ENCODE results near the gene FMN1. TPM values are rescaled to one million over a fixed set of nuclear protein-coding genes. Genes with fewer than 3 reads are reported as not detected.

The FMN1 gene
- total RNA-seq, 4 donors from 2014 or later, result 12.6 to 52.2 (median 20.1) TPM

- intact Hi-C loops (cut with DNase I; ENCODE audit: low total_unique reads), result no loop called here
- WGBS, 2 donors, result 85% methylated on average over 3 of the region's 3 CpGs
Measured at GRCh38 chr15:32781781-32782180, 412.7 kb downstream of the FMN1 start.

GRCh38 chr15:32778391-32779176, 415.9 kb downstream of the FMN1 start:
- TF ChIP-seq CTCF (IDR thresholded peaks at IDR 0.05) (no peak), POLR2A (IDR thresholded peaks at IDR 0.05) (no peak)
- DNase-seq (ENCODE audit: low spot score in 2 of 2), result no peak
- WGBS, 2 donors, result 84 to 90% methylated on average over 4 of the region's 4 CpGs
- intact Hi-C loops (cut with DNase I; ENCODE audit: low total_unique reads), result no loop called here
- no peak overlapping the region for H3K4me3 ChIP-seq (ENCODE audit: low read depth, poor library complexity, severe bottlenecking)

More at GRCh38 chr15:32781781-32782180, 412.7 kb downstream of the FMN1 start:
- DNase-seq (ENCODE audit: low spot score in 2 of 2), result no peak
- TF ChIP-seq CTCF (IDR thresholded peaks at IDR 0.05), result no peak
- TF ChIP-seq POLR2A (IDR thresholded peaks at IDR 0.05), result no peak
- H3K4me3 ChIP-seq (ENCODE audit: low read depth, poor library complexity, severe bottlenecking), result no peak overlapping the region

GRCh38 chr15:32775103-32775502, 419.4 kb downstream of the FMN1 start:
- no peak for TF ChIP-seq POLR2A (IDR thresholded peaks at IDR 0.05)
- 75 to 78% methylated on average over 3 of the region's 3 CpGs for WGBS, 2 donors
- no peak overlapping the region for H3K4me3 ChIP-seq (ENCODE audit: low read depth, poor library complexity, severe bottlenecking)
- no peak for DNase-seq (ENCODE audit: low spot score in 2 of 2)
- intact Hi-C loops (cut with DNase I; ENCODE audit: low total_unique reads), result no loop called here

GRCh38 chr15:32774022-32774421, 420.5 kb downstream of the FMN1 start:
- intact Hi-C loops (cut with DNase I; ENCODE audit: low total_unique reads), result no loop called here
- TF ChIP-seq CTCF (IDR thresholded peaks at IDR 0.05), result no peak
- TF ChIP-seq POLR2A (IDR thresholded peaks at IDR 0.05), result no peak
- WGBS, 2 donors, result 88 to 93% methylated on average over 4 of the region's 4 CpGs

GRCh38 chr15:32767236-32767635, 427.3 kb downstream of the FMN1 start:
- TF ChIP-seq POLR2A (IDR thresholded peaks at IDR 0.05), result no peak
- DNase-seq (ENCODE audit: low spot score in 2 of 2), result no peak
- intact Hi-C loops (cut with DNase I; ENCODE audit: low total_unique reads), result no loop called here
- WGBS, 2 donors, result 87 to 97% methylated on average over 1 of the region's 1 CpG
- H3K4me3 ChIP-seq (ENCODE audit: low read depth, poor library complexity, severe bottlenecking), result no peak overlapping the region

More at GRCh38 chr15:32774022-32774421, 420.5 kb downstream of the FMN1 start:
- H3K4me3 ChIP-seq (ENCODE audit: low read depth, poor library complexity, severe bottlenecking), result no peak overlapping the region
- no peak for DNase-seq (ENCODE audit: low spot score in 2 of 2)

- intact Hi-C loops (cut with DNase I; ENCODE audit: low total_unique reads), result no loop called here
- H3K4me3 ChIP-seq (ENCODE audit: low read depth, poor library complexity, severe bottlenecking), result no peak overlapping the region
- DNase-seq (ENCODE audit: low spot score in 2 of 2), result no peak
- 63 to 95% methylated on average over 3 of the region's 3 CpGs for WGBS, 2 donors
- TF ChIP-seq POLR2A (IDR thresholded peaks at IDR 0.05), result no peak
- no peak for TF ChIP-seq CTCF (IDR thresholded peaks at IDR 0.05)
Measured at GRCh38 chr15:32766101-32766500, 428.4 kb downstream of the FMN1 start.

GRCh38 chr15:32765236-32765635, 429.3 kb downstream of the FMN1 start:
- intact Hi-C loops (cut with DNase I; ENCODE audit: low total_unique reads), result no loop called here
- 58 to 63% methylated on average over 4 of the region's 4 CpGs for WGBS, 2 donors
- no peak for DNase-seq (ENCODE audit: low spot score in 2 of 2)
- H3K4me3 ChIP-seq (ENCODE audit: low read depth, poor library complexity, severe bottlenecking), result no peak overlapping the region
- TF ChIP-seq POLR2A (IDR thresholded peaks at IDR 0.05), result no peak
